ENCODE data around the gene SYNPR.

Gene SYNPR

DNA sequence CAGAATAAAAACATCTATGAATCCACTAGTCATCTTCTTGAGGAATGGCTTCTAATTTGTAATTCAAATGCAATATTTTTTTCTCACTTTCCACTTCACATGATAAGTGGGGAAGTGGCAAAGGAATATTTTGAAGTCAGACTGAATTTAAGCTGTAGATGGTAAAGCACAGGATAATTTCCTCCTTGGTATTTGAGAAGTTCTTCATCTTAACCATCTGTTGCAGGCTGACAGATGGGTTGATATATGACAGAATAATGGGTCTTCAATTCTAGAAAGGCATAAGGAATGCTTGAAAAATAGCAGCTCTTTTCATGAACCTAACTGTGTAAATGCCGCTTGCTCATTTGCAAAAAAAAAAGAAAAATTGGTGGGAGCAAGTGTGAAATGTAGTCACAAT, 307.8 kb downstream of the SYNPR start:
- no peak overlapping the region for H2AFZ ChIP-seq (ENCODE audit: low read length)
- no peak overlapping the region for H3K9ac ChIP-seq (ENCODE audit: low read length)
- no peaks in the 10 kb centered on the region for H3F3A ChIP-seq (ENCODE audit: insufficient read depth, low read length)
- H3K4me2 ChIP-seq (ENCODE audit: low read depth, low read length) = no peak overlapping the region
- no peaks in the 10 kb centered on the region for H3K9me2 ChIP-seq (replicated peaks; ENCODE audit: insufficient read depth, low read length)
- no peak overlapping the region for H3K4me3 ChIP-seq (ENCODE audit: low read length)
- no peaks in the 10 kb centered on the region for H3K36me3 ChIP-seq (replicated peaks; ENCODE audit: insufficient read depth, low read length)
- TF ChIP-seq, protein P1, sequence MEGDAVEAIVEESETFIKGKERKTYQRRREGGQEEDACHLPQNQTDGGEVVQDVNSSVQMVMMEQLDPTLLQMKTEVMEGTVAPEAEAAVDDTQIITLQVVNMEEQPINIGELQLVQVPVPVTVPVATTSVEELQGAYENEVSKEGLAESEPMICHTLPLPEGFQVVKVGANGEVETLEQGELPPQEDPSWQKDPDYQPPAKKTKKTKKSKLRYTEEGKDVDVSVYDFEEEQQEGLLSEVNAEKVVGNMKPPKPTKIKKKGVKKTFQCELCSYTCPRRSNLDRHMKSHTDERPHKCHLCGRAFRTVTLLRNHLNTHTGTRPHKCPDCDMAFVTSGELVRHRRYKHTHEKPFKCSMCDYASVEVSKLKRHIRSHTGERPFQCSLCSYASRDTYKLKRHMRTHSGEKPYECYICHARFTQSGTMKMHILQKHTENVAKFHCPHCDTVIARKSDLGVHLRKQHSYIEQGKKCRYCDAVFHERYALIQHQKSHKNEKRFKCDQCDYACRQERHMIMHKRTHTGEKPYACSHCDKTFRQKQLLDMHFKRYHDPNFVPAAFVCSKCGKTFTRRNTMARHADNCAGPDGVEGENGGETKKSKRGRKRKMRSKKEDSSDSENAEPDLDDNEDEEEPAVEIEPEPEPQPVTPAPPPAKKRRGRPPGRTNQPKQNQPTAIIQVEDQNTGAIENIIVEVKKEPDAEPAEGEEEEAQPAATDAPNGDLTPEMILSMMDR (IDR thresholded peaks at IDR 0.05; ENCODE audit: low read length) = no peak
- TF ChIP-seq EZH2phosphoT487 (IDR thresholded peaks at IDR 0.05; ENCODE audit: low read length) (no peak), EZH2 (optimal IDR thresholded peaks at IDR 0.05; ENCODE audit: low read depth, low read length) (no peak)
- no peaks in the 10 kb centered on the region for H3K27me3 ChIP-seq (replicated peaks; ENCODE audit: insufficient read depth, low read length)
- no peaks in the 10 kb centered on the region for H3K4me1 ChIP-seq (ENCODE audit: low read length)
- DNase-seq = no peak
- H4K20me1 ChIP-seq (ENCODE audit: insufficient read depth, low read length) = no peaks in the 10 kb centered on the region
- no peaks in the 10 kb centered on the region for H3K79me2 ChIP-seq (ENCODE audit: low read length)
- no peak overlapping the region for H3K27ac ChIP-seq (ENCODE audit: low read length)
- H3K9me3 ChIP-seq (replicated peaks; ENCODE audit: insufficient read depth, low read length) = no peaks in the 10 kb centered on the region

DNA sequence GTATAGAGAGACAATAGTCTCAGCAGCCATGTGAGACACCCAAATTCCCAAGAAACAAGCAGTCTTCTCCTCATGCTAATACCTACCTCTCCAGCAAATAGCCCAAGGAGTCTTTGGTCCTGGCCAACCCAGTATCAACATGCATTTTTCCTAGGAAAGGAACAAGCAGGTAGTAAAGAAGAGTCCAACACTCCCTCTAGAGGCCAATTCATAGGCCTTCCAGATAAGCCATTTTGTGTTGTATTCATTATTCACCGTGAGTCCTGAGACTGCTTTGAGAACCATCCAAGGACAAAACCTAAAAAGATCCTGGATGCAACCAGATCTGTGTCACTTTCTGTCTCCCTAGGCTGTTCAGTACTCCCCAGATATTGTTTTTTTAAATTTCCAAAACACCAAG, 310.8 kb downstream of the SYNPR start:
- no peaks in the 10 kb centered on the region for H3K79me2 ChIP-seq (ENCODE audit: low read length)
- no peak for DNase-seq

DNA sequence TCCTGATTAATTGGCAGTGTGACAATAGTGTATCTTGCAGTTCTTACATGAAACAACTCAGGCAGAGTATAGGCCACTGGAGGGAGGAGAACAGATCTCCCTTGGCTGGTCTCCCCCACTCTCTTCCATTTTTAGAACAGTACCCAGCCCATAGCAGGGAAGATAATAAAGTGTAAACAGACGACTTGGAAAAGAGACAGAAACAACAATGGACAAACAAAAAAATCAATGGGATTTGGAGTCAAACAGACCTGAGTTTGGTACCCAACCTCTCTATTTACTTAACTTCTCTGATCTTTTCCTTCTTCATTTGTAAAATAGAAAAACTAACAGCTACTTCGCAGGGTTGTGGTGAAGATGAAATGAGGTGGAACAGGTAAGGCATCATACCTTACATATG, 315.7 kb downstream of the SYNPR start:
- H3F3A ChIP-seq (ENCODE audit: insufficient read depth, low read length) = no peaks in the 10 kb centered on the region
- H3K27ac ChIP-seq (ENCODE audit: low read length) = no peak overlapping the region
- no peaks in the 10 kb centered on the region for H3K9me2 ChIP-seq (replicated peaks; ENCODE audit: insufficient read depth, low read length)
- H2AFZ ChIP-seq (ENCODE audit: low read length) = no peak overlapping the region
- H3K4me1 ChIP-seq (ENCODE audit: low read length) = no peaks in the 10 kb centered on the region
- H3K79me2 ChIP-seq (ENCODE audit: low read length) = no peaks in the 10 kb centered on the region
- TF ChIP-seq EZH2 (optimal IDR thresholded peaks at IDR 0.05; ENCODE audit: low read depth, low read length) (no peak), EZH2phosphoT487 (IDR thresholded peaks at IDR 0.05; ENCODE audit: low read length) (no peak)
- TF ChIP-seq, protein P1 (IDR thresholded peaks at IDR 0.05; ENCODE audit: low read length) = no peak
- no peak overlapping the region for H3K4me3 ChIP-seq (ENCODE audit: low read length)
- H3K27me3 ChIP-seq (replicated peaks; ENCODE audit: insufficient read depth, low read length) = no peaks in the 10 kb centered on the region
- DNase-seq = no peak
- H3K36me3 ChIP-seq (replicated peaks; ENCODE audit: insufficient read depth, low read length) = no peaks in the 10 kb centered on the region
- H3K4me2 ChIP-seq (ENCODE audit: low read depth, low read length) = no peak overlapping the region
- no peak overlapping the region for H3K9ac ChIP-seq (ENCODE audit: low read length)
- H4K20me1 ChIP-seq (ENCODE audit: insufficient read depth, low read length) = no peaks in the 10 kb centered on the region
- H3K9me3 ChIP-seq (replicated peaks; ENCODE audit: insufficient read depth, low read length) = no peaks in the 10 kb centered on the region

More for the DNA sequence above, 310.8 kb downstream of the SYNPR start:
- no peak overlapping the region for H3K27ac ChIP-seq (ENCODE audit: low read length)
- no peak overlapping the region for H2AFZ ChIP-seq (ENCODE audit: low read length)
- no peaks in the 10 kb centered on the region for H3K27me3 ChIP-seq (replicated peaks; ENCODE audit: insufficient read depth, low read length)
- no peaks in the 10 kb centered on the region for H3F3A ChIP-seq (ENCODE audit: insufficient read depth, low read length)
- H3K4me2 ChIP-seq (ENCODE audit: low read depth, low read length) = no peak overlapping the region
- no peaks in the 10 kb centered on the region for H3K36me3 ChIP-seq (replicated peaks; ENCODE audit: insufficient read depth, low read length)
- no peak overlapping the region for H3K4me3 ChIP-seq (ENCODE audit: low read length)
- no peak for TF ChIP-seq EZH2 (optimal IDR thresholded peaks at IDR 0.05; ENCODE audit: low read depth, low read length)
- TF ChIP-seq, protein P1 (IDR thresholded peaks at IDR 0.05; ENCODE audit: low read length) = peak; percentile 37
- no peaks in the 10 kb centered on the region for H3K9me2 ChIP-seq (replicated peaks; ENCODE audit: insufficient read depth, low read length)
- H3K9me3 ChIP-seq (replicated peaks; ENCODE audit: insufficient read depth, low read length) = no peaks in the 10 kb centered on the region
- H4K20me1 ChIP-seq (ENCODE audit: insufficient read depth, low read length) = no peaks in the 10 kb centered on the region
- H3K4me1 ChIP-seq (ENCODE audit: low read length) = no peaks in the 10 kb centered on the region
- no peak overlapping the region for H3K9ac ChIP-seq (ENCODE audit: low read length)

All from MM.1S (cell line).